ENCODE measurements around the gene ZDBF2.

ZDBF2 gene

DNA sequence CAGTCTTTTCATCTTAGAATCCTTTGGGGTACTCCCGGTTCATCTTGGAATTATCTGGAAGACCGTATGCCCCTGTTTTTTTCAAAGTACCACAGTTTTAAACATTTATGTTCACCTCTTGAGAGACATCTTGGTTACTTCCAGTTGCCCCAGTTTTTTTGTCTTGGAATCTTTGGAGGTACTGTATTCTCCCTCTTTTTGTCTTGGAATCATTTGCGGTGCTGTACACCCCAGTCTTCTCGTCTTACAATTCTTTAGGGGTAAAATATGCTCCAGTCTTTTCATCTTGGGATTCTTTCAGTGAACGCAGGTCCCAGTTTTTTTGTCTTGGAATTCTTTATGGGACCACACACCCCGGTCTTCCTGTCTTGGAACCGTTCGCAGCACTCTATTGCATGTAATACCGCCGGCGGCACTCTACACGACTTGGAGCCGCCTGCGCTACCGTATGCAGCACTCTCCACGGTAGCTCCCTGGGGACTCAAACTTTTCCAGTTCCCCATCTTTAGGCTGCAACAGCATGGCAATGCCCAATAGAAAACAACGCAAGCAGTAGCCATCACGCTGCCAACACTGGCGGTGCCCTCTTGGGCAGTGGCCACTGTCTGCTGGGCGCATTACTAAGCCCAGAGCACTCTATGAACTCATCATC lies 21.2 kb upstream of the ZDBF2 start:
- H3K14ac ChIP-seq (ENCODE audit: low read length), result no peak overlapping the region

DNA sequence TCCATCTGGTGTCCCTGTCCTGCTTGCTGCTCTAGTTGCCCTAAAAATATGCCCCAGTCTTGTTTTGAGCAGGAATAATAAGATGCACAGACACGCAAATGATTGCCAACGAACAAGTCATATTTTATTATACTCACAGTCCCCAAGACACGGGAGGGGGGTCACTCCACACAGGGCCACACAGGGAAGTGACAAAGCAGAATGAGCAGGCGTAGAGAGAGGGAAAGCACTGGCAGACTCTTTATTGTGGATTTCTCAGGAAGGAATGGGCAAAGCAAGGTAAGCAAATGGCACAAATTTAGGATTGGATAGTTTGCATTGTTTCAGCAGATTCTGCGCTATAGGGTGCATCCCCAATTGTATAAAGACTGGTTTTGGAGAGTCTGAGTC lies 20.7 kb upstream of the ZDBF2 start:
- no CpG with 5 or more reads among the region's 5 CpGs for WGBS, 2 donors (ENCODE audit: extremely low coverage in 2 of 2, insufficient read length in 2 of 2, insufficient replicate concordance in 1 of 2)
- H3K27me3 ChIP-seq (ENCODE audit: control insufficient read depth in 3 of 3, insufficient read depth in 3 of 3, low read depth in 1 of 3, low read length in 3 of 3), result peaks cover 8 to 59% (median 9%) of the 10 kb centered on the region in 3 experiments

More for the DNA sequence above, 21.2 kb upstream of the ZDBF2 start:
- Histone ChIP-seq H3K27ac (replicated peaks; ENCODE audit: low read length) (no peak overlapping the region), H3K36me3 (replicated peaks in 1 of 2; ENCODE audit: control insufficient read depth in 2 of 2, insufficient read depth in 2 of 2, low read length in 2 of 2) (no peaks in the 10 kb centered on the region), H4K8ac (ENCODE audit: low read depth, low read length) (no peak overlapping the region), H3K9me3 (replicated peaks in 1 of 2; ENCODE audit: control insufficient read depth in 2 of 2, insufficient read depth in 1 of 2, low read depth in 1 of 2, low read length in 2 of 2) (no peaks in the 10 kb centered on the region), H3K9ac (ENCODE audit: low read depth, low read length, poor library complexity) (no peak overlapping the region), H2BK15ac (ENCODE audit: low read length) (no peak overlapping the region), H3K79me1 (ENCODE audit: low read depth, low read length) (no peaks in the 10 kb centered on the region), H2BK120ac (ENCODE audit: low read depth, low read length) (no peak overlapping the region), H3K18ac (ENCODE audit: low read length) (no peak overlapping the region), H3K27me3 (ENCODE audit: control insufficient read depth in 3 of 3, insufficient read depth in 3 of 3, low read depth in 1 of 3, low read length in 3 of 3) (peaks cover 8 to 55% (median 9%) of the 10 kb centered on the region in 3 experiments), H3K23ac (ENCODE audit: low read depth, low read length, poor library complexity) (no peak overlapping the region), H3K4me3 (ENCODE audit: low read length in 2 of 2) (no peak overlapping the region), H2AK5ac (ENCODE audit: low read depth, low read length) (no peak overlapping the region), H2AFZ (ENCODE audit: low read length) (no peak overlapping the region), H2BK12ac (ENCODE audit: low read length) (no peak overlapping the region), H3K4ac (ENCODE audit: low read length) (no peak overlapping the region), H3K4me1 (ENCODE audit: control insufficient read depth in 2 of 2, insufficient read depth in 1 of 2, low read depth in 1 of 2, low read length in 2 of 2) (peaks cover 0 to 3% of the 10 kb centered on the region in 2 donors), H3K4me2 (ENCODE audit: insufficient read depth, low read length, poor library complexity, severe bottlenecking) (no peak overlapping the region), H2BK5ac (ENCODE audit: low read length) (no peak overlapping the region), H4K91ac (ENCODE audit: low read depth, low read length, poor library complexity) (no peak overlapping the region)
- no CpG with 5 or more reads among the region's 20 CpGs for WGBS, 2 donors (ENCODE audit: extremely low coverage in 2 of 2, insufficient read length in 2 of 2, insufficient replicate concordance in 1 of 2)
- no peak for DNase-seq (ENCODE audit: low spot score)

DNA sequence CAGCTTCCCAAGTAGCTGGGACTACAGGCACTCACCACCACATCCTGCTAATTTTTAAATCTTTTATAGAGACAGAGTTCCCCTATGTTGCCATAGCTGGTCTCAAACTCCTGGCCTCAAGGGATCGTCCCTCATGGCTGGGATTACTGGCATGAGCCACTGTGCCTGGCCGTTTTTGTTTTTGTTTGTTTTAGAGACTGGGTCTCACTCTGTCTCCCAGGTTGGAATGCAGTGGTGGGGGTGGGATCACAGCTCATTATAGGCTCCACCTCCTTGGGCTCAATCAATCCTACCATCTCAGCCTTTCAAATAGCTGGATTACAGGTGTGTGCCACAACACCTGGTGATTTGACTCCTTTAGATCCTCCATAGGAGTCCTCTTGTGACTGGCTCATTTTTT lies 19.5 kb upstream of the ZDBF2 start:
- Histone ChIP-seq H2BK120ac (ENCODE audit: low read depth, low read length) (no peak overlapping the region), H3K27me3 (ENCODE audit: control insufficient read depth in 3 of 3, insufficient read depth in 3 of 3, low read depth in 1 of 3, low read length in 3 of 3) (peaks cover 8 to 71% (median 9%) of the 10 kb centered on the region in 3 experiments), H3K9ac (ENCODE audit: low read depth, low read length, poor library complexity) (no peak overlapping the region), H3K4me1 (ENCODE audit: control insufficient read depth in 2 of 2, insufficient read depth in 1 of 2, low read depth in 1 of 2, low read length in 2 of 2) (peaks cover 0 to 3% of the 10 kb centered on the region in 2 donors), H4K91ac (ENCODE audit: low read depth, low read length, poor library complexity) (no peak overlapping the region), H3K4ac (ENCODE audit: low read length) (no peak overlapping the region), H2BK12ac (ENCODE audit: low read length) (no peak overlapping the region), H2AK5ac (ENCODE audit: low read depth, low read length) (no peak overlapping the region), H2BK5ac (ENCODE audit: low read length) (no peak overlapping the region), H2BK15ac (ENCODE audit: low read length) (no peak overlapping the region), H3K36me3 (replicated peaks in 1 of 2; ENCODE audit: control insufficient read depth in 2 of 2, insufficient read depth in 2 of 2, low read length in 2 of 2) (no peaks in the 10 kb centered on the region), H3K79me1 (ENCODE audit: low read depth, low read length) (no peaks in the 10 kb centered on the region), H3K27ac (replicated peaks; ENCODE audit: low read length) (no peak overlapping the region), H3K4me2 (ENCODE audit: insufficient read depth, low read length, poor library complexity, severe bottlenecking) (no peak overlapping the region), H3K4me3 (ENCODE audit: low read length in 2 of 2) (no peak overlapping the region), H3K9me3 (replicated peaks in 1 of 2; ENCODE audit: control insufficient read depth in 2 of 2, insufficient read depth in 1 of 2, low read depth in 1 of 2, low read length in 2 of 2) (no peaks in the 10 kb centered on the region), H3K14ac (ENCODE audit: low read length) (no peak overlapping the region), H4K8ac (ENCODE audit: low read depth, low read length) (no peak overlapping the region), H3K18ac (ENCODE audit: low read length) (no peak overlapping the region), H2AFZ (ENCODE audit: low read length) (no peak overlapping the region), H3K23ac (ENCODE audit: low read depth, low read length, poor library complexity) (no peak overlapping the region)
- DNase-seq (ENCODE audit: low spot score), result no peak
- WGBS, 2 donors (ENCODE audit: extremely low coverage in 2 of 2, insufficient read length in 2 of 2, insufficient replicate concordance in 1 of 2), result no CpG with 5 or more reads among the region's 2 CpGs

More for the DNA sequence above, 20.7 kb upstream of the ZDBF2 start:
- H2BK15ac ChIP-seq (ENCODE audit: low read length), result no peak overlapping the region
- H2BK12ac ChIP-seq (ENCODE audit: low read length), result no peak overlapping the region
- H2AFZ ChIP-seq (ENCODE audit: low read length), result no peak overlapping the region
- H3K14ac ChIP-seq (ENCODE audit: low read length), result no peak overlapping the region
- H3K9me3 ChIP-seq (replicated peaks in 1 of 2; ENCODE audit: control insufficient read depth in 2 of 2, insufficient read depth in 1 of 2, low read depth in 1 of 2, low read length in 2 of 2), result no peaks in the 10 kb centered on the region
- H2BK5ac ChIP-seq (ENCODE audit: low read length), result no peak overlapping the region
- no peaks in the 10 kb centered on the region for H3K79me1 ChIP-seq (ENCODE audit: low read depth, low read length)
- no peak overlapping the region for H3K9ac ChIP-seq (ENCODE audit: low read depth, low read length, poor library complexity)
- H3K18ac ChIP-seq (ENCODE audit: low read length), result no peak overlapping the region
- H4K8ac ChIP-seq (ENCODE audit: low read depth, low read length), result no peak overlapping the region
- no peak for DNase-seq (ENCODE audit: low spot score)
- no peak overlapping the region for H3K4ac ChIP-seq (ENCODE audit: low read length)
- H3K23ac ChIP-seq (ENCODE audit: low read depth, low read length, poor library complexity), result no peak overlapping the region
- H3K4me1 ChIP-seq (ENCODE audit: control insufficient read depth in 2 of 2, insufficient read depth in 1 of 2, low read depth in 1 of 2, low read length in 2 of 2), result peaks cover 0 to 3% of the 10 kb centered on the region in 2 donors
- H3K36me3 ChIP-seq (replicated peaks in 1 of 2; ENCODE audit: control insufficient read depth in 2 of 2, insufficient read depth in 2 of 2, low read length in 2 of 2), result no peaks in the 10 kb centered on the region
- H2BK120ac ChIP-seq (ENCODE audit: low read depth, low read length), result no peak overlapping the region
- H3K27ac ChIP-seq (replicated peaks; ENCODE audit: low read length), result no peak overlapping the region
- no peak overlapping the region for H4K91ac ChIP-seq (ENCODE audit: low read depth, low read length, poor library complexity)
- H3K4me3 ChIP-seq (ENCODE audit: low read length in 2 of 2), result no peak overlapping the region
- H2AK5ac ChIP-seq (ENCODE audit: low read depth, low read length), result no peak overlapping the region
- H3K4me2 ChIP-seq (ENCODE audit: insufficient read depth, low read length, poor library complexity, severe bottlenecking), result no peak overlapping the region

DNA sequence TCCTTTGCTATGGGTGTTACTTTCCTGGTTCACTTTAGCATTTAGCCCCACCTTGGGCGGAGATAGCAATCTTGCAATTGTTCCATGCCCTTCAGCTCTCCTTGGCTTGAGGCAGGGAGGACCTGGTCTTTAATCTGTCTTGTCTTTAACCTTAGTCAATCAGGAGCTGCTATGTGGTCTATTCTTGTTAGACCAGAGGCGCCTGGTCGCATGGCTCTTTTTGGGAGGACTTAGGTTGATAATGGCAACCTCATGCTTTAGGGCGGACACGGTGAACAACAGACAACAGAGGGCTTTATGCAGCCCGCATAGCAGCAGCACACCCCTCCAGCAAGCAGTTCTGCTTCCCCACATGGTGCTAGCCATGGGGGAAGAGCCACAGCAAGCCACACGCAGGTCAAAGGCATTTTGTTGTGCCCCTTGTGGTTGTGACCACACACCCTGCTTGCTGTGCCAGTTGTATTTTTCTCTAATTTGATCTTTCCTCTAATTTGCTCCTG lies 17.7 kb upstream of the ZDBF2 start:
- Histone ChIP-seq H4K91ac (ENCODE audit: low read depth, low read length, poor library complexity) (no peak overlapping the region), H3K9ac (ENCODE audit: low read depth, low read length, poor library complexity) (no peak overlapping the region), H3K79me1 (ENCODE audit: low read depth, low read length) (no peaks in the 10 kb centered on the region), H2BK15ac (ENCODE audit: low read length) (no peak overlapping the region), H3K4me2 (ENCODE audit: insufficient read depth, low read length, poor library complexity, severe bottlenecking) (no peak overlapping the region), H3K9me3 (replicated peaks in 1 of 2; ENCODE audit: control insufficient read depth in 2 of 2, insufficient read depth in 1 of 2, low read depth in 1 of 2, low read length in 2 of 2) (no peaks in the 10 kb centered on the region), H2BK12ac (ENCODE audit: low read length) (no peak overlapping the region), H2BK120ac (ENCODE audit: low read depth, low read length) (no peak overlapping the region), H3K36me3 (replicated peaks in 1 of 2; ENCODE audit: control insufficient read depth in 2 of 2, insufficient read depth in 2 of 2, low read length in 2 of 2) (no peaks in the 10 kb centered on the region), H2AK5ac (ENCODE audit: low read depth, low read length) (no peak overlapping the region), H3K4ac (ENCODE audit: low read length) (no peak overlapping the region), H4K8ac (ENCODE audit: low read depth, low read length) (no peak overlapping the region), H3K4me1 (ENCODE audit: control insufficient read depth in 2 of 2, insufficient read depth in 1 of 2, low read depth in 1 of 2, low read length in 2 of 2) (peaks cover 0 to 3% of the 10 kb centered on the region in 2 donors), H3K27me3 (ENCODE audit: control insufficient read depth in 3 of 3, insufficient read depth in 3 of 3, low read depth in 1 of 3, low read length in 3 of 3) (peaks cover 4 to 74% (median 9%) of the 10 kb centered on the region in 3 experiments), H3K18ac (ENCODE audit: low read length) (no peak overlapping the region), H3K23ac (ENCODE audit: low read depth, low read length, poor library complexity) (no peak overlapping the region), H2AFZ (ENCODE audit: low read length) (no peak overlapping the region), H3K14ac (ENCODE audit: low read length) (no peak overlapping the region), H2BK5ac (ENCODE audit: low read length) (no peak overlapping the region), H3K27ac (replicated peaks; ENCODE audit: low read length) (no peak overlapping the region), H3K4me3 (ENCODE audit: low read length in 2 of 2) (no peak overlapping the region)
- WGBS, 2 donors (ENCODE audit: extremely low coverage in 2 of 2, insufficient read length in 2 of 2, insufficient replicate concordance in 1 of 2), result no CpG with 5 or more reads among the region's 7 CpGs
- no peak for DNase-seq (ENCODE audit: low spot score)

All from neuronal stem cell (in vitro differentiated cells).